Muscle layer of colon (tissue), 2 donors: ENCODE data around the gene RGS17.

Source experiments
- H3K27ac ChIP-seq: one replicate; pipeline ENCODE4 v1.7.0; 2013; ENCODE audit warnings: low read depth, mild to moderate bottlenecking, low read length, moderate library complexity
- H3K27me3 ChIP-seq, 2 donors: one replicate each; pipeline ENCODE4 v1.7.0; 2013; ENCODE audit warnings: low read length in 2 of 2, mild to moderate bottlenecking in 2 of 2; ENCODE audit not compliant: insufficient read depth in 2 of 2, control insufficient read depth in 1 of 2
- H3K36me3 ChIP-seq: one replicate; pipeline ENCODE4 v1.7.0; 2013; ENCODE audit warnings: mild to moderate bottlenecking, low read length; ENCODE audit not compliant: insufficient read depth
- H3K4me1 ChIP-seq: one replicate; pipeline ENCODE4 v1.7.0; 2013; ENCODE audit warnings: mild to moderate bottlenecking, low read length; ENCODE audit not compliant: insufficient read depth
- H3K4me3 ChIP-seq, 2 donors: one replicate each; pipeline ENCODE4 v1.7.0; 2013; ENCODE audit warnings: low read length in 2 of 2, low read depth in 1 of 2, mild to moderate bottlenecking in 1 of 2, moderate library complexity in 1 of 2
- H3K9ac ChIP-seq: one replicate; pipeline ENCODE4 v1.7.0; 2013; ENCODE audit warnings: low read length
- H3K9me3 ChIP-seq: one replicate; pipeline ENCODE4 v1.7.0; 2013; ENCODE audit warnings: mild to moderate bottlenecking, low read length
- donor health status: abdominal sarcoma.
- donor health status: Adenocarcinoma of cecum.

RGS17 gene

DNA sequence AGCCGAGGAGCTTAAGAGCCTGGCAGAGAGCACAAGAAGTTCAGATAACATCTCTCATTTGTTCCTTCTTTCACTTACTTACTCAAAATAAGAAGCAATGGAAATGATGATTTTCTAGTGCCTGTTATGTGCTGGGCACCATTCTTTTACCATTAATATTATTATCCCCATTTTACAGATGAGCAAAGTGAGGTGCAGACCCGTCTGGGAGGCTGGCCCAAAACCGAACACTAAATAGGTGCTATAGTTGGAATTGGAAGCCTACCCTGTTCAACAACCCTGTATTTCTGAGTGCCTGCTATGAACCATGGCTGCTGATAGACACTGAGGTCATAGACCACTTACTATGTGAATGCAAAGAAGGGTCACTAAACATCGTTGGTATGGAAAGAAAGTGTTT is 103.6 kb downstream of the RGS17 start:
- H3K9ac ChIP-seq, result no peak overlapping the region
- H3K27ac ChIP-seq, result no peak overlapping the region
- H3K4me1 ChIP-seq, result no peaks in the 10 kb centered on the region
- H3K36me3 ChIP-seq, result no peaks in the 10 kb centered on the region
- no peaks in the 10 kb centered on the region for H3K27me3 ChIP-seq
- H3K9me3 ChIP-seq, result no peaks in the 10 kb centered on the region
- H3K4me3 ChIP-seq, result no peak overlapping the region

- no peak overlapping the region for H3K27ac ChIP-seq
- no peaks in the 10 kb centered on the region for H3K9me3 ChIP-seq
- H3K36me3 ChIP-seq, result no peaks in the 10 kb centered on the region
- H3K27me3 ChIP-seq, result no peaks in the 10 kb centered on the region
- no peaks in the 10 kb centered on the region for H3K4me1 ChIP-seq
- H3K9ac ChIP-seq, result no peak overlapping the region
- H3K4me3 ChIP-seq, result no peak overlapping the region
These were observed 106.4 kb downstream of the RGS17 start for GRCh38 chr6:153024709-153025017.

GRCh38 chr6:153023977-153024708 is 106.9 kb downstream of the RGS17 start:
- no peaks in the 10 kb centered on the region for H3K4me1 ChIP-seq
- H3K27ac ChIP-seq, result no peak overlapping the region
- no peaks in the 10 kb centered on the region for H3K27me3 ChIP-seq
- H3K4me3 ChIP-seq, result no peak overlapping the region
- H3K9me3 ChIP-seq, result no peaks in the 10 kb centered on the region
- H3K9ac ChIP-seq, result no peak overlapping the region
- H3K36me3 ChIP-seq, result no peaks in the 10 kb centered on the region

DNA sequence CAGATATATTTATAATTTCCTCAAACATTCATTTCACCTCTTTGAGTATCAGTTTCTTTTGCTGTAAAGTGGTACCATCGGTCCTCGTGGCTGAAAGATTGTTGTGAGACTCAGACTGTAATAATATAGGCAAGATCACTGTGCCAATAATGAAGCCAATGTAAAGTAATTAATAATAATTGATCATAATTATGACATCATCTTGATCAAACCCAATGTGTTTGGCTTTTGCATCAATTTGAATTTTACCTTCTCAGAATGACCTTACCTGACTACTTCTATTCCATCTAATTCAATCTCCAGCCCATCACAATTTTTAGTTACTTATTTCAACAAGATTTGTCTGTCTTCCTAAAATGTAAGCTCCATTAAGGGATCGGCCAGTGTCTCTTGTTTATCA is 112.7 kb downstream of the RGS17 start:
- H3K9ac ChIP-seq, result no peak overlapping the region
- H3K27ac ChIP-seq, result no peak overlapping the region
- H3K9me3 ChIP-seq, result no peaks in the 10 kb centered on the region
- no peaks in the 10 kb centered on the region for H3K27me3 ChIP-seq
- no peak overlapping the region for H3K4me3 ChIP-seq
- H3K36me3 ChIP-seq, result no peaks in the 10 kb centered on the region
- H3K4me1 ChIP-seq, result no peaks in the 10 kb centered on the region

DNA sequence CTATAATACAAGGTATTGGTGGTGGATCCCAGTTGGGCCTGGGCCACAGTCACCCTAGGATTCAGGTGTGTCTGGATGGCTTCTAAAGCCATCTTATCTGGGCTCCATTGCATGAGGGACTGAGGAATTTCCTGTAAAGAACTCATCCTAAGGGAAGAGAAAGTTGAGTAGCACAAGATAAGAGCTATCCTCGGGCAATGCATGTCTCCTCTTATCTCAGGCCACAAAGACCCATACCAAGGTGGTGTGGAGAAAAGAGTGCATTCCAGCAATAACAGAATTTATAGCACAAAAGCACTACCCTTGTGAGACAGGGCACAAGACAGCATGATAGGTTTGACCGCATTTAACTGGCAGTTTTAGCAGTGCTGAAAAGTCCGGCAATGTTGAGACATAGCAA is 114.2 kb downstream of the RGS17 start:
- no peak overlapping the region for H3K27ac ChIP-seq
- H3K4me3 ChIP-seq, result no peak overlapping the region
- no peaks in the 10 kb centered on the region for H3K27me3 ChIP-seq
- H3K36me3 ChIP-seq, result no peaks in the 10 kb centered on the region
- no peaks in the 10 kb centered on the region for H3K4me1 ChIP-seq
- H3K9me3 ChIP-seq, result no peaks in the 10 kb centered on the region
- H3K9ac ChIP-seq, result no peak overlapping the region

- H3K27me3 ChIP-seq, result no peaks in the 10 kb centered on the region
- H3K4me3 ChIP-seq, result no peak overlapping the region
- no peaks in the 10 kb centered on the region for H3K9me3 ChIP-seq
- H3K9ac ChIP-seq, result no peak overlapping the region
- no peaks in the 10 kb centered on the region for H3K4me1 ChIP-seq
- no peaks in the 10 kb centered on the region for H3K36me3 ChIP-seq
- H3K27ac ChIP-seq, result no peak overlapping the region
These were observed 115.9 kb downstream of the RGS17 start for GRCh38 chr6:153015094-153015640.

DNA sequence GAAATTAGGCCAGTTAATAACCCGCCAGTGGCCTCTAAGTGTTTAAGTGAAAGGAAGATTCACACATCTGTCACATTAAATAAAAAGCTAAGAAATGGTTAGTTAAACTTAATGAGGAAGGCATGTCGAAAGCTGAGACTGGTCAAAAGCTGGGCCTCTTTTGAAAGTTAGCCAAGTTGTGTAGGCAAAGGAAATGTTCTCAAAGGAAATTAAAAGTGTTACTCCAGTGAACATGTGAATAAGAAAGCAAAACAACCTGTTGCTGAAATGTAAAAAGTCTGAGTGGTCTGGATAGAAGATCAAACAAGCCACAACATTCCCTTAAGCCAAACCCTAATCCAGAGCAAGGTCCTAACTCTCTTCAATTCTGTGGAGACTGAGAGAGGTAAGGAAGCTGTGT is 117.6 kb downstream of the RGS17 start:
- no peaks in the 10 kb centered on the region for H3K36me3 ChIP-seq
- H3K4me1 ChIP-seq, result no peaks in the 10 kb centered on the region
- H3K9me3 ChIP-seq, result no peaks in the 10 kb centered on the region
- H3K27ac ChIP-seq, result no peak overlapping the region
- no peak overlapping the region for H3K4me3 ChIP-seq
- H3K9ac ChIP-seq, result no peak overlapping the region
- H3K27me3 ChIP-seq, result no peaks in the 10 kb centered on the region

GRCh38 chr6:153012856-153013255 is 118.2 kb downstream of the RGS17 start:
- no peaks in the 10 kb centered on the region for H3K9me3 ChIP-seq
- no peak overlapping the region for H3K4me3 ChIP-seq
- no peaks in the 10 kb centered on the region for H3K36me3 ChIP-seq
- H3K9ac ChIP-seq, result no peak overlapping the region
- H3K4me1 ChIP-seq, result no peaks in the 10 kb centered on the region
- H3K27me3 ChIP-seq, result no peaks in the 10 kb centered on the region
- no peak overlapping the region for H3K27ac ChIP-seq

DNA sequence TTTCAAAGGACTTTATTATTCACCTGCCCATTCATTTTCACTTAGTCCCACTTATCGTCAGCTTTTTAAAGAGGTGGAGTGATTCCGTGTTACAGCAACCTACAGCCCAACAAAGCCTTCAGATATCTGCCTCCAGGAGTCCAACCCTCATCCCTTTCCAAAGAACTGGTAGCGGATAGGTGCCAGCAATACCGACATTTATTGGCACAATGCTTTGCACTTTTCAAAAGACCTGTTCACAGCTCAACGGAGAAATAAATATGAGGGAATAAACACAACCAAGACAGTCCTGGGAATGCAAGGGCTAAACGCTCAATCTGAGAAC is 127.8 kb downstream of the RGS17 start:
- Histone ChIP-seq H3K9me3 (no peaks in the 10 kb centered on the region), H3K4me1 (peaks cover 22% of the 10 kb centered on the region), H3K27ac (peak overlapping the region; percentile 94), H3K27me3 (no peaks in the 10 kb centered on the region), H3K4me3 (peak overlapping the region; percentile 89 to 92), H3K9ac (peak overlapping the region; percentile 91), H3K36me3 (no peaks in the 10 kb centered on the region)

DNA sequence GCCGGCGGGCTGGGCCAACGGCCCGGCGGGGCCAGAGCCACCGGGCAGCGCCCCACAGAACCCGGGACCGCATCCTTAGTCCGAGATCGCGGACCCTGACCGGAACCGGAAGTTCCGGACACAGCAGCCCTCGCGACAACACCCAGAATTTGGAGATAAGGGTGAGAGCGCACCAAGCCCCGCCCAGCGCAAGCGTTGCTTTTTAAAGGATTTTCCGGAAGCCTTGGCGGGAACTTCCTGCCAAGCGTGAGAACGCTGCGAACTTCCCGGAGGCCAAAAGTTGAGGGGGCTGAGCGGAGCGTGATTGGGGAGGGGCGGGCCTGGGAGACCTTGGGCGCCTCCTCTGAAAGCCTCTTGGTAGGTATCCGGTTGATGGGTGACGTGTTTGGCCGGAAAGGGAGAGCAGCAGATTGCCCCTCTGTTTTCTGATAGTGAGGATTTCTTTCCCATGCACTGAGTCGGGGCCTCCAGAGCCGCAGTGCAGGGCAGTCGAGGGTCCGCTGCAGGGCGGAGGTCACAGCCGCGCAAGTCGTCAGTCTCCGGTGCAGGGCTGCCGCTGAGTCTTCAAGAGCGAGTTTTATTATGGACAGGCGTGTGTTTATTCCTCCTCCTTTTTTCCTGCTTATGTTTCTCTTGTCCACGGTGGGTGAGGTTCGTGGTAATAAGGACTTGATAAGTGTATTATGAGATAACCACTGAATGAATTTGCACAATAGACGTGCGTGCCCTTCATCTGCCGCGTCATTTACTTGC is 128.3 kb downstream of the RGS17 start, which contains the start of gene MTRF1L:
Gene MTRF1L, minus strand, starts transcription at position 97 of the 753 bp plus-strand sequence. Its CDS starts 24 bp downstream, at position 73.
- Histone ChIP-seq H3K27ac (peak within 1 kb of the TSS; percentile 94), H3K4me1 (peaks cover 22% of the 10 kb centered on the region), H3K9ac (peak within 1 kb of the TSS; percentile 96), H3K4me3 (peak within 1 kb of the TSS; percentile 89 to 92), H3K36me3 (no peaks in the 10 kb centered on the region), H3K9me3 (no peaks in the 10 kb centered on the region), H3K27me3 (no peaks in the 10 kb centered on the region)

- peaks cover 22% of the 10 kb centered on the region for H3K4me1 ChIP-seq
These were observed 129.1 kb downstream of the RGS17 start for GRCh38 chr6:153001767-153002612.

More at GRCh38 chr6:153001767-153002612, 129.1 kb downstream of the RGS17 start:
- H3K9me3 ChIP-seq, result no peaks in the 10 kb centered on the region
- H3K4me3 ChIP-seq, result peak overlapping the region; percentile 89 to 92
- peak overlapping the region; percentile 94 for H3K27ac ChIP-seq
- peak overlapping the region; percentile 96 for H3K9ac ChIP-seq
- peaks cover 7% of the 10 kb centered on the region for H3K36me3 ChIP-seq
- no peaks in the 10 kb centered on the region for H3K27me3 ChIP-seq
